ENCODE data around the gene NKAIN2. TPM values are rescaled to one million over a fixed set of nuclear protein-coding genes. Genes with fewer than 3 reads are reported as not detected.

NKAIN2 gene
- total RNA-seq, 1 donor from 2014 or later, result 4.0 TPM

DNA sequence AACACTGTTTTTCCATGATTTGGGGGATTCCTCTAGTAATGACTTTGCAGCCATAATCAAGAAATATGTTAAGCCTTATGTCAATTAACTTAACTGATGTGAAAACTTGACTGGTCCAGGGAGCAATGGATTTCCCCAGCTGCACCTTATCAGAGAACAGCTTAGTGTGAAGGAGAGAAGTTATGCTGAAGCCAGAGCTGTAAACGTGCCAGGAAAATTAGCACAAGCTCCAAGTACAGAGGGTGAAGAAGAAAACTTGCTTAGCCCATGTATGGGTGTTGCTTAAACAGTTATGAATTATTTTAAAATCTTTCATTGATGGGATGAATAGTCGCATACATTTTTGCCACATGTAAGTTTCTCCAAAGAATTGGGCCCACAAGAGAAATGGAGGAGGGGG lies 943.7 kb downstream of the NKAIN2 start:
- Mint-ChIP-seq H3K4me3 (ENCODE audit: unreplicated experiment) (no peak overlapping the region), H3K4me1 (ENCODE audit: low read depth) (peaks cover 11% of the 10 kb centered on the region), H3K36me3 (ENCODE audit: low read depth) (no peaks in the 10 kb centered on the region), H3K9me3 (ENCODE audit: low read depth) (no peaks in the 10 kb centered on the region), H3K27me3 (ENCODE audit: low read depth) (no peaks in the 10 kb centered on the region), H3K27ac (ENCODE audit: unreplicated experiment) (no peak overlapping the region)
- TF ChIP-seq CTCF (IDR thresholded peaks at IDR 0.05), result no peak
- no peak for DNase-seq (ENCODE audit: low spot score)

GRCh38 chr6:124748778-124749177 lies 945.1 kb downstream of the NKAIN2 start:
- Mint-ChIP-seq H3K27ac (ENCODE audit: unreplicated experiment) (no peak overlapping the region), H3K4me1 (ENCODE audit: low read depth) (no peaks in the 10 kb centered on the region), H3K9me3 (ENCODE audit: low read depth) (no peaks in the 10 kb centered on the region), H3K36me3 (ENCODE audit: low read depth) (no peaks in the 10 kb centered on the region), H3K4me3 (ENCODE audit: unreplicated experiment) (no peak overlapping the region), H3K27me3 (ENCODE audit: low read depth) (no peaks in the 10 kb centered on the region)
- DNase-seq (ENCODE audit: low spot score), result no peak
- no peak for TF ChIP-seq CTCF (IDR thresholded peaks at IDR 0.05)

GRCh38 chr6:124753001-124753400 lies 949.3 kb downstream of the NKAIN2 start:
- Mint-ChIP-seq H3K27ac (ENCODE audit: unreplicated experiment) (no peak overlapping the region), H3K27me3 (ENCODE audit: low read depth) (no peaks in the 10 kb centered on the region), H3K36me3 (ENCODE audit: low read depth) (no peaks in the 10 kb centered on the region), H3K4me3 (ENCODE audit: unreplicated experiment) (no peak overlapping the region), H3K9me3 (ENCODE audit: low read depth) (peaks cover 9% of the 10 kb centered on the region), H3K4me1 (ENCODE audit: low read depth) (no peaks in the 10 kb centered on the region)
- no peak for DNase-seq (ENCODE audit: low spot score)
- no peak for TF ChIP-seq CTCF (IDR thresholded peaks at IDR 0.05)

- no peak for TF ChIP-seq CTCF (IDR thresholded peaks at IDR 0.05)
- no peaks in the 10 kb centered on the region for H3K27me3 Mint-ChIP-seq (ENCODE audit: low read depth)
- no peaks in the 10 kb centered on the region for H3K4me1 Mint-ChIP-seq (ENCODE audit: low read depth)
- no peaks in the 10 kb centered on the region for H3K36me3 Mint-ChIP-seq (ENCODE audit: low read depth)
- H3K27ac Mint-ChIP-seq (ENCODE audit: unreplicated experiment), result no peak overlapping the region
- DNase-seq (ENCODE audit: low spot score), result no peak
- no peak overlapping the region for H3K4me3 Mint-ChIP-seq (ENCODE audit: unreplicated experiment)
- H3K9me3 Mint-ChIP-seq (ENCODE audit: low read depth), result peaks cover 9% of the 10 kb centered on the region
Measured at GRCh38 chr6:124753562-124754105, 950.0 kb downstream of the NKAIN2 start.

- no peaks in the 10 kb centered on the region for H3K4me1 Mint-ChIP-seq (ENCODE audit: low read depth)
- no peaks in the 10 kb centered on the region for H3K27me3 Mint-ChIP-seq (ENCODE audit: low read depth)
- no peak for DNase-seq (ENCODE audit: low spot score)
- no peak overlapping the region for H3K27ac Mint-ChIP-seq (ENCODE audit: unreplicated experiment)
- H3K9me3 Mint-ChIP-seq (ENCODE audit: low read depth), result peaks cover 9% of the 10 kb centered on the region
- H3K36me3 Mint-ChIP-seq (ENCODE audit: low read depth), result no peaks in the 10 kb centered on the region
- no peak overlapping the region for H3K4me3 Mint-ChIP-seq (ENCODE audit: unreplicated experiment)
- TF ChIP-seq CTCF (IDR thresholded peaks at IDR 0.05), result no peak
Measured at GRCh38 chr6:124755321-124755720, 951.7 kb downstream of the NKAIN2 start.
